ENCODE measurements around the gene RMND5A.

Gene RMND5A

GRCh38 chr2:86808315-86809161 is 88.4 kb downstream of the RMND5A start (continued):
- TF ChIP-seq ZBTB8A (tag by site-specific recombination; IDR thresholded peaks at IDR 0.05) (peak; percentile 78), ZNF394 (tag by site-specific recombination; IDR thresholded peaks at IDR 0.05; ENCODE audit: borderline replicate concordance) (peak; percentile 69), ZNF664 (tag by site-specific recombination; IDR thresholded peaks at IDR 0.05) (no peak), ZNF837 (tag by site-specific recombination; IDR thresholded peaks at IDR 0.05) (peak; percentile 90; the same call in 1 of the 2 replicates)
- TF ChIP-seq, protein P1, sequence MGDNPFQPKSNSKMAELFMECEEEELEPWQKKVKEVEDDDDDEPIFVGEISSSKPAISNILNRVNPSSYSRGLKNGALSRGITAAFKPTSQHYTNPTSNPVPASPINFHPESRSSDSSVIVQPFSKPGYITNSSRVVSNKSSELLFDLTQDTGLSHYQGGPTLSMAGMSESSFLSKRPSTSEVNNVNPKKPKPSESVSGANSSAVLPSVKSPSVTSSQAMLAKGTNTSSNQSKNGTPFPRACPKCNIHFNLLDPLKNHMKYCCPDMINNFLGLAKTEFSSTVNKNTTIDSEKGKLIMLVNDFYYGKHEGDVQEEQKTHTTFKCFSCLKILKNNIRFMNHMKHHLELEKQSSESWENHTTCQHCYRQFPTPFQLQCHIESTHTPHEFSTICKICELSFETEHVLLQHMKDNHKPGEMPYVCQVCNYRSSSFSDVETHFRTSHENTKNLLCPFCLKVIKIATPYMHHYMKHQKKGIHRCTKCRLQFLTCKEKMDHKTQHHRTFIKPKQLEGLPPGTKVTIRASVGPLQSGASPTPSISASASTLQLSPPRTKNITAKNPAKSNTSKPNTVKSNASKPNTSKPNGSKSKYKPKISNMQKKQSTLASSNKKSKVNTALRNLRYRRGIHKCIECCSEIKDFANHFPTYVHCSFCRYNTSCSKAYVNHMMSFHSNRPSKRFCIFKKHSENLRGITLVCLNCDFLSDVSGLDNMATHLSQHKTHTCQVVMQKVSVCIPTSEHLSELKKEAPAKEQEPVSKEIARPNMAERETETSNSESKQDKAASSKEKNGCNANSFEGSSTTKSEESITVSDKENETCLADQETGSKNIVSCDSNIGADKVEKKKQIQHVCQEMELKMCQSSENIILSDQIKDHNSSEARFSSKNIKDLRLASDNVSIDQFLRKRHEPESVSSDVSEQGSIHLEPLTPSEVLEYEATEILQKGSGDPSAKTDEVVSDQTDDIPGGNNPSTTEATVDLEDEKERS (tag by site-specific recombination; IDR thresholded peaks at IDR 0.05): 0 out of 2 replicates have a peak, but pooled peaks have one; percentile 17

DNA sequence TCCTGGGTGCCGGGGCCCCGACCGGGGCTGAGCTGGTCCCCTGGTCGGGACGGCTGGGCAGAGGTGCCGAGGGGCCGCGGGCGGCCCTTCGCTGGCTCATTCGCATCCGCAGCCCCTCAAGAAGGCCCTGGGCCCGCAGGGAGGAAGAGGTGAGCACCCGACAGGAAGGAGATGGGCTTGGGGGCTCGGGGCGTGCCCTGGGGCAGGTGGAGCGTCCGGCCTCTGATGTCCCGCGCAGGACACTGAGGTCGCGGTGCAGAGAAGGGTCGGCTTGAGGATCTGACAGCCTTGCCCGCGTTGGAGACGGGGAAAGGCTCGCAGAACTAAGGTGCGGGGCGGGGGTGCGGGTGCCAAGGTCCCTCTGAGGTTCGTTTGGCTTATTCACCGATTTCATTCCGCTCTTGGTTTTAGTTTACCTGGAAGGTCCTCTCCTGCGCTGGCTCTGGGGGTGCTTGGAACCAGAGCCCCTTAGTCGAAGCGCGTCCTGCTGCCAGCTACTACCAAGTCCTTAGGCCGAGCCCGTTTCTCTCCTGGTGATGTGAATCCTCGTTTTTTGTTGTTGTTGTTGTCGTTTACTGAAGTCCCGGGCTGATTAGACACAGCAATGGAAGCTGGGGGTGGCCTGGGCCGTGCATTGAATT is 89.5 kb downstream of the RMND5A start:
- TF ChIP-seq GLI2 (tag by site-specific recombination; IDR thresholded peaks at IDR 0.05; ENCODE audit: borderline replicate concordance, low read depth): no peak
- Histone ChIP-seq H3K36me3 (ENCODE audit: control insufficient read depth in 2 of 2, insufficient read depth in 1 of 2, low read length in 2 of 2) (no peaks in the 10 kb centered on the region; a peak in 1 of 3 replicates), H3K4me1 (ENCODE audit: control insufficient read depth, insufficient read depth, low read length) (peaks cover 4% of the 10 kb centered on the region; the same call in 1 of the 2 replicates), H3K9me3 (ENCODE audit: control insufficient read depth, insufficient read depth, low read depth, low read length) (no peaks in the 10 kb centered on the region), H3K4me3 (ENCODE audit: low read depth, low read length) (no peak overlapping the region), H3K27ac (ENCODE audit: extremely low read depth, low read depth, low read length) (no peak overlapping the region)
- POLR2A ChIA-PET: no interaction called here
- CTCF ChIA-PET: interaction anchor here (1.2 to 1.4 kb wide), 2 partner anchors 39 to 45 kb away, joined by 4 to 7 read pairs; no protein-coding TSS in a partner anchor

GRCh38 chr2:86815611-86816010 is 95.5 kb downstream of the RMND5A start:
- TF ChIP-seq EGR2 (tag by site-specific recombination; IDR thresholded peaks at IDR 0.05; ENCODE audit: low read depth): no peak
- TF ChIP-seq ZBTB20 (tag by site-specific recombination; IDR thresholded peaks at IDR 0.05): no peak
- no peak for TF ChIP-seq ZNF211 (tag by site-specific recombination; IDR thresholded peaks at IDR 0.05; ENCODE audit: low read depth)
- no peak for TF ChIP-seq ZNF558 (tag by site-specific recombination; IDR thresholded peaks at IDR 0.05)
- no peak for TF ChIP-seq BCL11B (tag by site-specific recombination; IDR thresholded peaks at IDR 0.05; ENCODE audit: low read depth)
- TF ChIP-seq ZBTB1 (tag by site-specific recombination; IDR thresholded peaks at IDR 0.05): no peak
- no peak for TF ChIP-seq ZNF514 (tag by site-specific recombination; IDR thresholded peaks at IDR 0.05)
- TF ChIP-seq ZNF112 (tag by site-specific recombination; IDR thresholded peaks at IDR 0.05): no peak
- no peak for TF ChIP-seq ZBTB11 (tag by site-specific recombination; conservative IDR thresholded peaks at IDR 0.05; ENCODE audit: low read depth)
- no peak for TF ChIP-seq ZNF121 (tag by site-specific recombination; IDR thresholded peaks at IDR 0.05)
- no peak for TF ChIP-seq ZBTB49 (tag by site-specific recombination; IDR thresholded peaks at IDR 0.05; ENCODE audit: low read depth)
- Histone ChIP-seq H3K4me3 (ENCODE audit: low read depth, low read length) (no peak overlapping the region), H3K9me3 (ENCODE audit: control insufficient read depth, insufficient read depth, low read depth, low read length) (no peaks in the 10 kb centered on the region), H3K36me3 (ENCODE audit: control insufficient read depth in 2 of 2, insufficient read depth in 1 of 2, low read length in 2 of 2) (no peaks in the 10 kb centered on the region; a peak in 1 of 3 replicates), H3K27ac (ENCODE audit: extremely low read depth, low read depth, low read length) (no peak overlapping the region), H3K4me1 (ENCODE audit: control insufficient read depth, insufficient read depth, low read length) (no peaks in the 10 kb centered on the region)
- ChIA-PET POLR2A (no interaction called here), CTCF (interaction anchor here (0.6 kb wide), 1 partner anchor 16 kb away, joined by 3 read pairs; no protein-coding TSS in a partner anchor)
